GM18526 (cell line): ENCODE measurements around the gene MTCL1.

Source experiments
- POLR2A ChIP-seq: IDR thresholded peaks from 3 replicates; pipeline ENCODE4 v1.6.1; 2011; ENCODE audit not compliant: insufficient read length; ENCODE audit errors: extremely low read depth

The MTCL1 gene

GRCh38 chr18:8675057-8675456 lies 30.3 kb upstream of the MTCL1 start:
- no peak for TF ChIP-seq POLR2A

GRCh38 chr18:8681196-8681595 lies 24.2 kb upstream of the MTCL1 start:
- no peak for TF ChIP-seq POLR2A

DNA sequence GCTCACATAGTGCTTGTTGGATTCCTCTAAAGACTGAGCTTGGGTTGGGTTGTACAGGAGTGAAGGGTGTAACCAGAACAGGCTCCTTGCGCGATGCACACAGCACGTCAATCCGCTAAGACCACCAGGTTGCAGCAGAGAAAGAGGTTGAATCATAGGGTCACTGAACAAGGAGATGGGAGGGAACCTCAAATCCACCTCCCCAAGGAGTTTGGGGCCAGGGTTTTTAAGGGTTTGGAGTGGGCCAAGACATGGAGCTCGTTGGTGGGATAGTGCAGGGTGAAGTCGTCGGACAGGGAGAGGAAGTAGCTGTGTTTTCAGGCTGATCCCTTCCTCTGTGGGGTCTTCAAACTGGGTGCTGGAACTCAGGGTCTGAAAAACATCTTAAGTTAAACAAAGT lies 20.8 kb upstream of the MTCL1 start:
- TF ChIP-seq POLR2A = no peak

DNA sequence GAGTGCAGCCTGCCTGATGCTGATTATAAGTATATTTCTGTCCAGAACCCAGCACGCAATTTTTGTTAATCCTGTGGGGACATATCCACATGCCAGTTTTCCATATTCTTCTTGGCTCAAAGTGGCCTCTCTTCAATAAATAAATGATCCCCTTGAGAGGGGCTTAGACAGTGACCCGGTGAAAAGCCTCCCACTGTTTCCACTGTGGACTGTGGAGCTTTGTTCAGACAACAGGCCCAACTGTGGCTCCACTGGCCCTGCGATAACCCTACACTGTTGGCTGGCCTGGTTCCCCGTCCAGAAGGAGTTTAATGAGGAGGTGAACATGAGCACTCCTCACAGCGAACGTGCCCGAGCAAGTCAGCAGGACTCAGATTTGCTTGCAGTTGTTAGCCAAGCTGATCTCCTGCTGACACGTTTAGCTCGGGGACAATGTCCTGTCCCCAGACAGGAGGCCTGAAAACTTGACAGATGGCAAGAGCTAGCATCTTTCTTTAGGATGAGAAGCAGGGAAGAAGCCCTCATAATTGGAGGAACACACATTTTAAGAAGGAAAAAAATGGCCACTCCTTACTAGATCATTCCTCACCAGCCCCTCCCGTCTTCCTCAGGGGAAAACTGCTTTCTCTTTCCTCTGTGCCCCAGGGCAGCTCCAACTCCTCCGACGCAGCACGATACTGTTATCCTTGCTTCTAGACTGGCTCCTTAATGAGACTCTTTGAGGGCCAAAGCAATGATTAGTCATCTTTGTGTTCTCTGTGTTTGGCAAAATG lies 20.0 kb upstream of the MTCL1 start:
- no peak for TF ChIP-seq POLR2A

GRCh38 chr18:8685914-8686216 lies 19.5 kb upstream of the MTCL1 start:
- TF ChIP-seq POLR2A = no peak

DNA sequence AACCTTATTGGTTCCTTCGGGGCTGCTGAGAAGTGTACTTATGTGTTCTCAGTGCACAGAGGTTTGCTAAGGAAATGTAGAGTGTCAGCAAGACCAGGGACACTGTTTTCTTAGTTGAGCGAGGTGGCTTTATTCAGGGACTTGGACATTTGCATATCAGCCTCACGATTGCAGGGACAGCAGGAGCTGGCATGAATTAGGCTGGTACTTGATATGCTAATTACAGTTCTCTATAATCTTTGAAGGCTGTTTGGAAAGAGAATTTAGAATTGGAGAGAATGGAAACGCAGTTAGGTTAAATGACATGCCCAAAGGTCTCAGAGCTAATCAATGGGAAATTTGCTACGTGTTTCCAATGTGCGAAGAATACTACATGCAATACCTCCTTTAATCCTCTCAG lies 18.7 kb upstream of the MTCL1 start:
- no peak for TF ChIP-seq POLR2A

GRCh38 chr18:8688216-8688800 lies 17.0 kb upstream of the MTCL1 start:
- TF ChIP-seq POLR2A = no peak

GRCh38 chr18:8688816-8689215 lies 16.5 kb upstream of the MTCL1 start:
- TF ChIP-seq POLR2A = no peak

GRCh38 chr18:8689517-8689916 lies 15.8 kb upstream of the MTCL1 start:
- TF ChIP-seq POLR2A = no peak

DNA sequence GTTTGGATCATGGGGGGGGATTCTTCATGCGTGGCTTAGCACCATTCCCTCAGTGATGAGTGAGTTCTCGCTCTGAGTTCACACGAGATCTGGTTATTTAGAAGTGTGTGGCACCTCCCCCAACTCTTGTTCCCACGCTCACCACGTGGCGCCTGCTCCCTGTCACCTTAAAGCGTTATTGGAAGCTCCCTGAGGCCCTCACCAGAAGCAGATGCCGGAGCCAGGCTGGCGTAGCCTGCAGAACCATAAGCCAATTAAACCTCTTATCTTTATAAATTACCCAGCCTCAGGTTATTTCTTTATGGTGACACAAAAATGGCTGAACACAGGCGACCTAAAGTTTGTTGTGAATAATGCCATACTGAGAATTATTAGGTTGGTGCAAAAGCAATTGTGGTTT lies 10.5 kb upstream of the MTCL1 start:
- no peak for TF ChIP-seq POLR2A

- no peak for TF ChIP-seq POLR2A
Observed at GRCh38 chr18:8695932-8696517, 9.3 kb upstream of the MTCL1 start.

DNA sequence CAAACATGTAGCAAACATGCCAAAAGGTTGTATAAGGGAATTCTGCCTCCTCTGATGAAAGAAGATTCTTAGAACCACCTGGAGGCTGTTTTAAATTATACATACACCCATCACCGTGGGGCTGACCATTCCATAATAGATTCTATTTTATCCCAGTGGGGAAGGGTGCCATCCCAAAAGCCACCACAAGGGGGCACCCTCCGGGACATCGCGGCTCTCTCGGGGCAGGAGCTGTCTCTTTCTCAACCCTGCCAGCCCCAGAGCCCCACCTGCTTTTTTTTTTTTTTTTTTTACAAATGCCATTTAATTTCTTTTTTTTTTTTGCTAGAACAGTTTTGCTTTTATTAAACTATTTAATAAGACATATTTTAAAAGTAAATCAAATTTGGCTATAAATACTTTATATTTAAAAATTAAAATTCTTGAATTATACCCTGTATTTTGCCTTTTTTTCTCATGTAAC lies 8.6 kb upstream of the MTCL1 start:
- TF ChIP-seq POLR2A = no peak

GRCh38 chr18:8699126-8699525 lies 6.2 kb upstream of the MTCL1 start:
- no peak for TF ChIP-seq POLR2A

DNA sequence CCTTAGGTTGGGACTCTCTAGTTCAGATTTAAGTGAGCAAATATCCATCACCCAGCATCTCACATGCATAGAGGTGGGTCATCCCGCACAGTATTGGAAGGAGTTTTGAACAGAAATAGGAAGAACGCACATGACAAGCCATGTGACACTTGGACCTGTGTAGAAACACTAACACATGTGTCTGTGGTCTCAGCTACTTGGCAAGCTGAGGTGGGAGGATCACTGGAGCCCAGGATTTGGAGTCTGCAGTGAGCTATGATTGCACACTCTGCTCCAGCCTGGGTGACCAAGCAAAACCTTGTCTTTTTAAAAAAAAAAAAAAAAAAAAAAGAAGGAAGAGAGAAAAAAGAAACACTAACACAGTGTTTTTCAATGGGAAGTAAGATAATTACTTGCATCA lies 5.4 kb upstream of the MTCL1 start:
- TF ChIP-seq POLR2A = no peak

DNA sequence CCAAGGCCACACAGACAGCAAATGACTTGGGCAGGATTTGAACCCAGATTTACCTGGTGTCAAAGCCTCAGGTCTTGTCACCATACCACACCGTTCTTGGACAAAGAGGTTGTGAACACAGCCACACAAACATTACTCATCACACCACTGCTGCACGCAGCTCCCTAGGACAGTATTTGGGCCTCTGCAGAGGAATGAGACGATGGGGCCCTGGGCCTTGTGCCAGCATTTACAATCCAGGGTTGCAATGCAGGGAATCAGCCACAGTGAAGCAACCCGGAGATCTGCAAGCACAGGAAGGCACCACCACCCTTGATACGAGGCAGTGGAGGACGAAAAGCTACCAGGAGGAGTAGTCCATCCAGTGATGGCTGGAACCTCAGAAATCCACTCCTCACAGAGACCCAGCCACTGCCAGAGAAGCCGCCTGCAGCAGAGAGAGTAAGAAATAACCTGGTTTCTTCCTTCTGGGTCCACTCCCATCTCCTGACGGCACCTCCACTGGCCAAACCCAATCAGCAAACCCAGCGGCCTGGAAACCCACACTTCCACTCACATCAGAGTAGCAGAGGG lies 3.7 kb upstream of the MTCL1 start:
- TF ChIP-seq POLR2A = no peak

DNA sequence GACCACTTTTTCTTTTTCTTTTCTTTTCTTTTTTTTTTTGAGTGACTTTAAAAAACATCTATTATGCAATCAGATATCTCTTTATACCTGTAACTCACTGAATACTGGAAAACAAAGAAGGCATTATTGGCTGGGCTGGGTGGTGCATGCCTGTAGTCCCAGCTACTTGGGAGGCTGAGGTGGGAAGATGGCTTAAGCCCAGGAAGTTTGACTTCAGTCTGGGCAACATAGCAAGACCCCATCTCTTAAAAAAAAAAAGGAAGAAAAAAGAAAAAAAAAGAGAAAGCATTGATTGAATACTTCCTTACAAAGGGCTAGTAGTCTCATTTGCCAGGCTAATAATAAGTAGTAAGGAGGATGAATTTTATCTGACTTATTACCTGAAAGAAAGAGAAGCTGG lies 2.7 kb upstream of the MTCL1 start:
- TF ChIP-seq POLR2A = no peak

DNA sequence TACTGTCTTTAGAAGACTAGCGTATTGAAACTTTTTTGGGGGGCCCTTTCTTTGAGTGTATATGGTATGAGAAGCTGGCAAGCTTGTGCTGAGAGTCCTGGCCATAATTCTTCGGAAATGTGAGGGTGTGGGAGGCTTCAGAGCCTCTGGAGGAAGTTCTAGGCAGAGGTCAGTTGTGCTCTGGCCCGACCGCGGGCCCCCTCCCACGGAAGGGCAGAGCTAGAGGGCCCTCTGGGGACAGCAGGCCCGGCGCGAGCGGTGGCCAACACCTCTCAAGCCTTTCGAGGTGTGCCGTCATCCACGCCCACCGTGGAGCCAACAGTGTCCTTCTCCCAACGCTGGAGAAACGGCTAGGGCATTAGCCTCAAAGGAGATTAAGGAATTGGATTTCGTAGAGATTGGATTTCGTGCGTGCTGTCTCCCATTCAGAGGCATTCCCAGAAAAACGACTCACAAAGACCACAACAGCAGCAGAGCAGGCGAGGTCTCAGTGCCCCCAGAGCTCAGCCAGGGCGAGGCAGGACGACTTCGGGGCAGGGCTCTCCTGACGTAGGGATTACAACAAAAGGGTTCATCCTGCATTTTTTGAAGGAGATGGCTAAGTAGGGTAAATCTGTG lies 2.2 kb upstream of the MTCL1 start:
- TF ChIP-seq POLR2A = no peak
